ENCODE data around the gene SLIT3.

DNA sequence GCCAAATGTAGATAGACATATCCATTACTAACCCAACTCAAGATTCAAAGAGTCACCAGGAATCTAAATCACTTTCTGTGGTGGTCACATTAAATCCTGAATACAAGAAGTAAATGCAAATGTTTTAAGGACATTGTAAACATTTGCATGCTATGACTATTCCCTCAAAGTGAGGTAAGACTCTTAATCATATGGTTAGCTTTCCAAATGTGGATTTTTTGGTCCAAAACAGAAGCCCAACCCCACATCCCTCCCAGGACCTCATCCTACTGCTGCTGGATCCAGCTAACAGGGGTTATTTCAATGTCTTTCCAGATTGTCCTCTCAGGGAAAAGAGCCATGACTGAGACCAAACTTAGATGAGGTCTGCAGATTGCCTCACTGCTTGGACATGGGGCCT lies 493.7 kb downstream of the SLIT3 start:
- TF ChIP-seq CTCF (IDR thresholded peaks at IDR 0.05; ENCODE audit: low read depth, low read length) (no peak), POLR2A (IDR thresholded peaks at IDR 0.05; ENCODE audit: extremely low read depth, insufficient read length) (no peak)
- TF ChIP-seq, protein P1, sequence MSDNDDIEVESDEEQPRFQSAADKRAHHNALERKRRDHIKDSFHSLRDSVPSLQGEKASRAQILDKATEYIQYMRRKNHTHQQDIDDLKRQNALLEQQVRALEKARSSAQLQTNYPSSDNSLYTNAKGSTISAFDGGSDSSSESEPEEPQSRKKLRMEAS (IDR thresholded peaks at IDR 0.05; ENCODE audit: low read depth, low read length): no peak

All from NB4 (cell line).